Breast epithelium (tissue), 3 donors: Measurements from ENCODE around the gene PTPN14.

Experiments
- POLR2A ChIP-seq: fragments of 450-650 bp; IDR thresholded peaks from one replicate; pipeline ENCODE4 v1.6.1; 2016; ENCODE audit warnings: antibody characterized with exemption, mild to moderate bottlenecking, moderate library complexity
- POLR2AphosphoS5 ChIP-seq, 3 donors: sonication (generic); formaldehyde crosslinking; IDR thresholded peaks; one replicate each; pipeline ENCODE4 v1.6.1; 2017; ENCODE audit warnings: antibody characterized with exemption in 3 of 3
- TF ChIP-seq, protein P1 (sequence below), 3 donors: fragments of 450-650 bp; IDR thresholded peaks; one replicate each; pipeline ENCODE4 v1.5.1; 2016 to 2017; ENCODE audit warnings: antibody characterized with exemption in 3 of 3, mild to moderate bottlenecking in 3 of 3, moderate library complexity in 3 of 3

DNA sequence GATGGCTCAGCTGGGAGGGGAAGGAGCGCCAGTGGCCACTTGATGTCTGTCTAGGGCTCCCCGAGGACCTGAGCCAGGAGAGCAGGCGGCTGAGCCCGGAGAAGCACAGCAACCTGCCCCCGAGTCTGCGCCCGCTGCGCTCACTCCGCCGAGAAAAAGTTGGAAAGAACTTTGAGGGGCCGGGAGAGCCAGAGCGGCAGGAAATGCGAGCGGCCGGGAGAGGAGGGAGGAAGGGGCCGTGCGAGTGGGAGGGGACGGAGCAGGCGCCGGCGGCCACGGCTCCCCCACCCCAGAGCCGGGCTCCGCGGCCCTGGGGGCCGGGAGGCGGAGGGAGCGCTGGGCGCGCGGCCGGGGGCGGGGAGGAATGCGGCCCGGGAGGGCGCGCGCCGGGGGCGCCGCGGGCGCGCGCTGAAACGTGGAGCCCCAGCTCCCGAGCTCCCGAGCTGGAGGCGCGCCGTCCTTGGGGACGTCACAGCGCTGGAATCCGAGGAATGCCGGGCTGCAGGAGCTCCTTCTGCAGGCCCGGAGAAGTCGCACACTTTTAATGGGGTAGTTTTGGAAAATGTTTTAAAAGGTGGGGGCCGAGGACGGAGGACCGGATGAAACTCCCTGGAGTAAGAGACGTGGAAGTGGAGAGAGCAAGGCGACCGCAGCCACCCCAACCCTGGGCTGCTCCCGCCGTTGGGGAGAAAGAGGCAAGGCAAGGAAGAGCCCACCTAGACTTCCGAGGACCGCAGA lies at the start of gene PTPN14:
- TF ChIP-seq, protein P1, sequence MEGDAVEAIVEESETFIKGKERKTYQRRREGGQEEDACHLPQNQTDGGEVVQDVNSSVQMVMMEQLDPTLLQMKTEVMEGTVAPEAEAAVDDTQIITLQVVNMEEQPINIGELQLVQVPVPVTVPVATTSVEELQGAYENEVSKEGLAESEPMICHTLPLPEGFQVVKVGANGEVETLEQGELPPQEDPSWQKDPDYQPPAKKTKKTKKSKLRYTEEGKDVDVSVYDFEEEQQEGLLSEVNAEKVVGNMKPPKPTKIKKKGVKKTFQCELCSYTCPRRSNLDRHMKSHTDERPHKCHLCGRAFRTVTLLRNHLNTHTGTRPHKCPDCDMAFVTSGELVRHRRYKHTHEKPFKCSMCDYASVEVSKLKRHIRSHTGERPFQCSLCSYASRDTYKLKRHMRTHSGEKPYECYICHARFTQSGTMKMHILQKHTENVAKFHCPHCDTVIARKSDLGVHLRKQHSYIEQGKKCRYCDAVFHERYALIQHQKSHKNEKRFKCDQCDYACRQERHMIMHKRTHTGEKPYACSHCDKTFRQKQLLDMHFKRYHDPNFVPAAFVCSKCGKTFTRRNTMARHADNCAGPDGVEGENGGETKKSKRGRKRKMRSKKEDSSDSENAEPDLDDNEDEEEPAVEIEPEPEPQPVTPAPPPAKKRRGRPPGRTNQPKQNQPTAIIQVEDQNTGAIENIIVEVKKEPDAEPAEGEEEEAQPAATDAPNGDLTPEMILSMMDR (IDR thresholded peaks at IDR 0.05) = peak in 1 of 3 donors; percentile 38
- TF ChIP-seq POLR2AphosphoS5 (IDR thresholded peaks at IDR 0.05) (peak in 1 of 3 donors; percentile 36), POLR2A (peak; percentile 31)
